NCI-H2081 (cell line): Measurements from ENCODE around the gene DNAJC5G.
"Not testable (repeated sequence)": the region's sequence is repeated elsewhere in the genome, so short reads cannot be mapped to it uniquely, and the experiment has no call there.

Experiments used
- DNase-seq, 2 experiments: peaks; one replicate each; lab custom pipeline; 2025; lab: John Stamatoyannopoulos, UW

DNAJC5G gene

DNA sequence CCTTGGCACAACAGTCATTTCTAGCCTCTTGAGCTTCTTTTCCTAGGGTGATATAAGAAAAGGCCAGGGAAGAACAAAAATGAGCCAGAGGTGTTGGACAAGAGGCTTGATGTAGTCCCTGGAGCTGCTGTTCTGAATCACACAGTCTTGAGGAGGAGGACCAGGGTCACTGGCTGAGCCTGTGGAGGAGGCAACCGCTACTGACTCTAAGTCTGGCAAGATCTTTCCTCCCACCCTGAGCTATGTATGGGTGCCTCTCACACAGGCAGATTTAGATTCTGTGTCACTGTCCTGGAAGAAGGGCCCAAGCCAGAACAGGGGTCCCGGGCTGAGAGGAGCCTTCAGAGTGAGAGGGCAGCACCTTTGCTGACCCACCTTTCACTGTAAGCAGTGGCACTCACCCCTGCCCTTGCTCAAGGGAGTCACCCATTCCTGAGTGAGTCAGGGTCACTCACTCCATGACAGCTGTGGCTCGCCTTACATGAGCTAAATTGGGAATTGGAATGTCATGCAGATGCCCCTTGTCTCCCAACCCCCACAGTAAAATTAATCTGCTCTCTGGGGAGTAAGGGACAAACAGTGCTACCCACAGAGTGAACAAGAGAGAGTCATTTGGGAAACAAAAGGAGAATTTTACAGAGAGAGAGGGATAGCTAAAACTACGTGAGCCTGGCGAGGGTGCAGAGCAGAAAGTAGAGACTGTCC, 6.8 kb downstream of the DNAJC5G start, which contains the start of gene TRIM54:
TSS of gene TRIM54 (plus strand) at position 575 of the 705 bp plus-strand sequence. CDS start 303 bp downstream, outside the sequence.
- no peak for DNase-seq

DNA sequence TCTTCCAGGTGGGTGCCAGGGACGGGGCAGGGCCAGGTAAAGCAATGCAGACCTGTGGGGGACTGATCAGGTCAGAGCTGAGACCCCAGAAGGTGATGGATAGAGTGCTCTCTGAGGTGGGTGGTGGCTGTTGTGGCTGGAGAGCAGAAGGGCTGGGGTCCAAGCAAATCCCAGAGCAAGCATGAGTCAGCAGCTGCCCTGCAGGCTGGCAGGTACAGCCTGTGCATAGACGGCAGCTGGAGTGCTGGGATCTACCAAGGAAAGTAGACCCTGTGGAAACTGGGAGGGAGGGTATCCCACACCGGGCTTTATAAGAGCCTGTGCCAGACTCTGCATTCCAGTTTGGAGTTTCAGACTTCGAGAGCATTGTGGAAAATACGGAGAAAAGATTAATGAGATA, 7.7 kb downstream of the DNAJC5G start:
- DNase-seq, result no peak

DNA sequence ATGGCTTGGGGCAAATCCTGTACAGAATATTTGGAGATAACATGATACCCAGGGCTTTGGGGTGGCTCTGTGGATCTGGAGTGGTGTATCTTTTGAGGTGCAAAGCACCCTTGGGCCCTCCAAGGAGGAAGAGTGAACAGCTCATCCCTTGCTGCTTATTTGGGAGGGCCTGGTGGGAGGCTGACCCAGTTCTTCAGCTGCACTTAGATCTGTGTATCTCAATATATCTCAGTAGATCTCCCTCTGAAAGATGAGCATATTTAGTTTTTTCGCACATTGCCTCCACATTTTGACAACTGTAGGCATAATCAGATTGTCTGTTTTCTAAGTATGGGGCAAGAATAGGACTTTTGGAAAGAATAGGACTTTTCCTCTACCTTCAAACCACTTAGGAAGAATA, 9.8 kb downstream of the DNAJC5G start:
- no peak for DNase-seq

DNA sequence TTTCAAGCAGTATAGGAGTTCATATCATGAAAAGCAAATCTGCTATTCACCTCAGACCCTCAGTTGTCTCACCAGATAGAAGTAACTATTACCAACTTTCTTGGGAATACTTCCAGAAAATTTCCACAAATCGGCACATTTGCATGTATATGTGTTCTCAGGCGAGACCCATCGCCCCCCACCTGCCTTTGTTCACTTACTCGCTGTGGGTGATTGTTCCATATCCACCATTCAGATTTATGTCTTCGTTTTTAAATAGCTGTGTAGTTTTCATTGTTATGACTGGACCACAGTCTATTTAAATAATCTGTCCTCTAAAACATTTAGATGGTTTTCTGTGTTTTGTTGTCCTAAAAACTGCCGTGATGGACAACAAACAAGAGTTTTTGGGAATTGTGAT, 10.2 kb downstream of the DNAJC5G start:
- DNase-seq, result no peak

DNA sequence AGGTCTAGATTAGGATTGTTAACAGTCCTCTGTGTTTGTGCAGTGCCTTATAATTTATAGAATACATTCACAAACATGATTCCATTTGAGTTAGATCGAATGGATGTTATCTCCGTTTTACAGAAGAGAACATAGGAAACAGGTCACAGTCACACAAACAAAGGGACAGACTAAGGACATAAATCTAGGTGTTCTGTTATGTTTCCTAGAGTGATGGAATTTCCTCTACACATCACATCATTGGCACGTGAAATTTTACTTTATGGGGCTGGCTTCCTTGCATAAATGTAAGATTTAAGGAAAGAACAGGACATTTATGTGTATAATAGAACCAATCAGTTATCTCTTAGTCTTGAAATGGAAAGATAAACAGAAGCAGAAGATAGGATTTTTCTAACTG, 13.4 kb downstream of the DNAJC5G start:
- DNase-seq, result no peak

DNA sequence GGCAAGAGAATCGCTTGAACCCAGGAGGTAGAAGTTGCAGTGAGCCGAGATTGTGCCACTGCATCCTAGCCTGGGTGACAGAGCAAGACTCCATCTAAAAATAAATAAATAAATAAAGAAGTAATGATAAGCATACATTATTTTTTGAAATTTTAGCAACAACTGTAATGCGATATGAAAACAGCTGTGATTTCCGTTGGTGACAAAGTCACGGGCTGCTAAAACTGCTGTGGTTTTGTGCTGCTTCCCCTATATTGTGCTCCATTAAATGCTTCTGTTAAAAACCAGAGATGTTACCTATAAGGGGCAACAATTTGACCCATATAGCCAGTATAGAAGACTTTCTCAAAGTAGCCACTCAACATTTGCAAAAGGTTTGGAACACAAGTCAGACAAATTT, 15.3 kb downstream of the DNAJC5G start:
- DNase-seq, result no peak

DNA sequence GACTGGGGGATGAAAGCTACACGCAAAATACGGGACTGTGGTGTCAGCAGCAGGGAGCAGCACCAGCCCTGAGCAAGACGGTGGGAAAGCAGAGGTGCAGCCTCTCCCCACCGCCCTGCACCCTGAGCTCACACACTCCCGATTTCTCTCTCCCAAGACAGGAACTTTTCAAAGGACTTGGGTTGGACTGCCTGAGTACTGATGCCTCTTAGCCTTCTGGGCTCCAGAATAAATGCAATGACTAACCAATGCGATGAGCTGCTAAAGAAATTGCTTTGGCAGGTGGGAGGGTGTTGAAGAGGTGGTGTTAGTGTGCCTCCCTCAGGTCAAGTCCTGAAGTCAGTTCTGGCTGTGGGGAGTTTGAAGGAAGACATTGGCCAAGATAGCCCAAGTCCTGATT, 16.6 kb downstream of the DNAJC5G start:
- DNase-seq, result no peak

DNA sequence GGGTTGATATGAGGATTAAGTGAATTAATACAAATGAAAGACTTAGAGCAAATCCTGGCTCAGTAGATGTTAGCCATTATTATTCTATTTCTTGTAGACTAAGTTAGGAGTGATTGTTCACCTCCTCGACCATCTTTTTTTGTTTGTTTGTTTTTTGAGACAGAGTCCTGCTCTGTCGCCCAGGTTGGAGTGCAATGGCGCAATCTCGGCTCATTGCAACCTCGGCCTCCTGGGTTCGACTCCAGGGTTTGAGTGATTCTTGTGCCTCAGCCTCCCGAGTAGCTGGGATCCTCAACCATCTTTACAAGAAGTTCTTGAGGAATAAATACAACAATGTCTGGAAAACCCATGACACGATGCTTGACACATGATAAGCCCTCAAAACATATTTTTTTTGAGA, 19.7 kb downstream of the DNAJC5G start:
- DNase-seq, result no peak

DNA sequence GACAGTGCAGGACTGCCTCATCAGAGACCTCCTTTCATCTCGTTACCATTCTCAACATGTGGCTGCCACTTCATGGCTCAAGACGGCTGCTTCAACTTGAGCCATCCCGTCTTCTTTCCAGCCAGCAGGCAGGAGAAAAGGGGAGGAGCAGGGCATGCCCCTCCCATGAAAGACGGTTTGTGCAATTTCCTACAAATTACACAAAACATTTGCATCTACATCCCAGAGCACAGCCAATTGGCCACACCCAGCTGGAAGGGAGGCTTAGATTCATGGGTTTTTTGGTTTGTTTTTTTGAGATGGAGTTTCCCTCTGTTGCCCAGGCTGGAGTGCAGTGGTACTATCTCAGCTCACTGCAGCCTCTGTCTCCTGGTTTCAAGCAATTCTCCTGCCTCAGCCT, 21.2 kb downstream of the DNAJC5G start:
- no peak for DNase-seq

DNA sequence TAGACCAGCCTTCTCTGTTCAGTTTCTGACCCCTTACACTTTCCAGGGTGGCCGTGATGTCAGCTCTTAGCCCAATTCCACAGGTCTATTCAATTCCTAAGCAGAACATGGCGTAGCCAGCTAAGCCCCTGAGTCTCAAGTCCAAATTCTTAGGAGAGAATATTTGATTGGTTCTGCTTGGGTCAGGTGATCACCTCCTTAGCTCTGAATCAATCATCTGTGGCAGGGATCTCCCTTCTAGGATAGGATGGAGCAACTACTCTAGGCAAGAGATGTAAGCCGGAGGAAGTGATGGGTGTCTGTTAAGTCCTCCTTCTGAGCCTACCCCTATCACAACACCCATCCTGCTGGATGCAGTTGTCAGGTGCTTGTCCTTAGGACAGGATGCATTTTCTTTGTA, 22.0 kb downstream of the DNAJC5G start:
- DNase-seq, result no peak

DNA sequence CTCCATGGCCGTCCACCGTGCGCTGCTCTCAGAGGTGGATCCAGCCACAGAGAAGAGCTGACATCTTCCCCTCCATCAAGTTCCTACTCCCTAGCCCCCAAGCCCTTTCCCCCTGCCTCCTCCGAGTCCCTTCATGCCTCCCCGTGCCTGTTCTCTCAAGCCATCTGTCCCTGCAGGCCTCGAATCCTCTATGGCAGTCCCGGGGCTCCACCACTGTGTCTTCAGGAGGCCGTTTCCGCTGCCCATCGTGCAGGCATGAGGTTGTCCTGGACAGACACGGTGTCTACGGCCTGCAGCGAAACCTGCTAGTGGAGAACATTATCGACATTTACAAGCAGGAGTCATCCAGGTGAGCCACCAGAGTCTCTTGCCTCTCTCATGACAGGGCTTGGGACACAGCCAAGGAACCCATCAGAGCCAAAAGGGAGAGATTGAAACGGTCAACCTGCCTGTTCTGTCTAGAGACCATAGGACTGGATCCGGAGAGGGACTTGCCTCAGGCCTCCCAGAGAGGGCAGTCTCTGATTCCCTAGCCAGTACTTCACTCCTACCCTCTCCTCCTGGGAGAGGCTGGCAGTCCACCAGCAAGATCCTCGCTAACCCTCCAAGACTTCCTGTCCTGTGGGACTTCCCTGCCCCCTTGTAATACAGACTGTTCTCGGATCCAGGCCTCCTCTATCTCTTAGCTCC, 23.3 kb downstream of the DNAJC5G start:
- no peak for DNase-seq

DNA sequence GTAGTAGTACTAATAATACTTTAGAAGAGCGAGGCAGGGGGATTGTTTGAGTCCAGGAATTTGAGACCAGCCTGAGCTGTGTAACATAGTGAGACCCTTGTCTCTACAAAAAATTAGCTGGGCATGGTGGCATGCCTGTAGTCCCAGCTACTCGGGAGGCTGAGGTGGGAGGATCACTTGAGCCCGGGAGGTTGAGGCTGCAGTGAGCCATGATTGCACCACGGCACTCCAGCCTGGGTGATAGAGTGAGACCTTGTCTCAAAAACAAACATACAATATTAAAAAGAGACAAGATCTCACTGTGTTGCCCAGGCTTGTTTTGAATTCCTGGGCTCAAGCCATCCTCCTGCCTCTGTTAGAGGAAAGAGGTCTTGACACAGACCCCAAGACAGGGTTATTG, 25.4 kb downstream of the DNAJC5G start:
- not testable (repeated sequence) for DNase-seq

DNA sequence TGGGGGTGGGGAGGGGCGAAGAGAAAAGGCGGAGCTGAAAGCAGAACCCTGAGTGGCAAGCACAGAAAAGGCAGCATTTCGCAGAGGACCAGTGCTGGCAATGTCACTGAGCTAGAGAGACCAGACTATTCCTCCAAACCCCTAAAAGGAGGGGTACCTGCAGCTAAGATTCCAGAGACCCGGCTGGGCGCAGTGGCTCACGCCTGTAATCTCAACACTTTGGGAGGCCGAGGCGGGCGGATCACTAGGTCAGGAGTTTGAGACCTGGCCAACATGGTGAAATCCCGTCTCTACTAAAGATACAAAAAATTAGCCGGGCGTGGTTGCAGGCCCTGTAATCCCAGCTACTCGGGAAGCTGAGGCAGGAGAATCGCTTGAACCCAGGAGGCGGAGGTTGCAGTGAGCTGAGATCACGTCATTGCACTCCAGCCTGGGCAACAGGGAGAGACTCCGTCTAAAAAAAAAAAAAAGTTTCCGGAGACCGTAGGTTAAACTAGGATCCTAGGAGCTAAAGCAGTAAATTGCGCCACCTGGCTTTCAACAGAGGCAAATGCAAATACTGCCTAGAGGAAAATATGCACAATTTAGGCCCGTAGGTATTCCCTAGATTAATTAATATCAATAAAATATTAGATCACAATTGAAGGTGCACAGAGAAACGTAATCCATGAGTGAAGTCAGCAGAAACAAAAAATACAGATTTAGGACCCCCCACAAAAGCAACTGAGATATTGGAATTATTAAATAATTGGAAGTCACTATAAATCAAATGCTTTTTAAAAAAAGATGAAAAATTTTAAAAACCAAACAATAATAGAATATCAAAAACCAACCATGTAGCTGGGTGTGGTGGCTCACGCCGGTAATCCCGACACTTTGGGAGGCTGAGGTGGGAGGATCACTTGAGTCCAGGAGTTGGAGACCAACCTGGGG, 28.1 kb downstream of the DNAJC5G start:
- DNase-seq, result peak; percentile 77 to 85

DNA sequence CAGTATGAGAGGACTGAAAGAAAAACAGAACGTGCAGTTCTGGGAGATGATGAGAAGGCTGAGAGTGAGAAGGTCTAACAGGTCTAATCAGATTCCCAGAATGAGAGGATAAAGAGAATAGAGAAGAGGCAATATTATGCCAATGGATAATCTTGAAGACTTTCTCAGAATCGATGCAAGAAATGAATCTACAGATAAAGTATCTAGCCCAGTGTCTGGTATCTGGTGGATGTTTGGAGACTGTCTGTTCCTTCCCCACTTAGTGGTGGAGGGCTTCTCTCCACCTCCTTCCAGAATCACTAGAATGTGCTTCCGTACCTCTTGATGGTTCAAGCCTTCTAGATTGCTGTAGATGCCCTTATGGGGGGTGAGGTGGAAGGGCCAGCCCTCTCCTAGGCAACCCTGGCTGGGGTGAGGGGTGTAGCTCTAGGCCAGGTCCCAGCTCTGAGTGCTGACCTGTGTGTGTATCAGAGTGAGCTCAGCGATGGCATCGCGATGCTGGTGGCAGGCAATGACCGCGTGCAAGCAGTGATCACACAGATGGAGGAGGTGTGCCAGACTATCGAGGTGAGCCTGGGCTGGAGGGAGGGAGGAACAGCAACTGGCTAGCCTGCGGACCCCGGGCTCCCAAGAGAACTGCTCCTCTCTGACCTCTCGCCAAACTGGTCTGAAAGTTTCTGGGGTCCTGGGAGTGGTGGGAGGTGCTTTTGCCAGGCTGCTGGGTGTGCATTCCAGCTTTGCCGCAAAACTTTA, 29.4 kb downstream of the DNAJC5G start:
- DNase-seq, result no peak

DNA sequence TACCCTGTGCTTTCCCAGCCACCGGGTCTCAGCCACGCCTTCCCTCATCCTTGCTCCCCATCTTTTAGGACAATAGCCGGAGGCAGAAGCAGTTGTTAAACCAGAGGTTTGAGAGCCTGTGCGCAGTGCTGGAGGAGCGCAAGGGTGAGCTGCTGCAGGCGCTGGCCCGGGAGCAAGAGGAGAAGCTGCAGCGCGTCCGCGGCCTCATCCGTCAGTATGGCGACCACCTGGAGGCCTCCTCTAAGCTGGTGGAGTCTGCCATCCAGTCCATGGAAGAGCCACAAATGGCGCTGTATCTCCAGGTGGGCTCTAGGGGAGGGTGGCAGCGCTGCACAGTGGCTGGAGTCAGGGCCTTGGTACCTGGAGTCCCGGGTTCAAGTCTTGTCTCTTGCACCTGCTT, 30.3 kb downstream of the DNAJC5G start:
- DNase-seq, result no peak

DNA sequence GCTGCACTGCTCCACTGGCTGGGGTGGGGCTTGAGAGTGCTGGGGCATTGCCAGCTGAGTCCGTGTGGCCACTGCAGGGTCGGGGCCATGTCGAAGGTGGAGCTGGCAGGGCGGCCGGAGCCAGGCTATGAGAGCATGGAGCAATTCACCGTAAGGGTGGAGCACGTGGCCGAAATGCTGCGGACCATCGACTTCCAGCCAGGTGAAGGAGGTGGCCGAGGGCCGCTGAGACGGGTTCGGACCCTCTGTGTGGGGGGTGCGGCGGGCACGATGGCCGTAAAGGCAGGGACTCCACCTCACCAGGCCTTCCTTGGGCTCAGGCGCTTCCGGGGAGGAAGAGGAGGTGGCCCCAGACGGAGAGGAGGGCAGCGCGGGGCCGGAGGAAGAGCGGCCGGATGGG, 30.9 kb downstream of the DNAJC5G start:
- DNase-seq, result no peak

DNA sequence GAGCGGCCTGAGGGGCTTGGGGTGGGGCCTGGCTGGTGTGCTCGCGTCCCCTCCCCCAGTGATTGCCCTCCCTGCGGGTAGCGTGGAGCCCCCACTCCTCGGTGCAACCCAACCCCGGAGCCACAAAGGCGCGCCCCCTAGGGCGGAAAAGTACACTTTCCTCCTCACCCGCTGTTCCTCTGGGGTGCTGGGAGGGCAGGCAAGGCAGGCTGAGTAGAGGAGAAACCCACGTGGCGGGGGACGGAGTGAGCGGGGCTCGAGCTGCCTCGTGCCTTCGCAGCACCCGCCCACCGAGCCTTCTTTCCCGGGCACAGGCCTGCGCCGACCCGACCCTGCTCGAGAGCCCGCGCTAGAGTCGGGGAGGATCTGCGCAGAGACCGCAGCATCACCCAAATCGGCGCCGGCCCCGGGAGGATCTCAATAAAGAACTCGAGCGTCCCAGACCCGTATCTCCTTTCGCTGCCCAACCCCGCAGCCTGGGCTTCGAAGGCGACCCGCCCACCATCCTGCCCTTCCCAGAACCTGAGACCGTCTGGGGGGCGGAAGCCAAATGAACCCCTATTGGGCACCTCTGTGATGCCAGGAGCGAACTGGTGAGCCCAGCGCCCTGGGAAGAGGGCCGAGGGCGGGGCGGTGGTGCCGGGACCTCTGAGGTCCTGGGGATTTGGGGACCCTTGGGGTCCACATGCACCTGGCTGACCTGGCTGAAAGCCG, 31.5 kb downstream of the DNAJC5G start:
- DNase-seq, result no peak

DNA sequence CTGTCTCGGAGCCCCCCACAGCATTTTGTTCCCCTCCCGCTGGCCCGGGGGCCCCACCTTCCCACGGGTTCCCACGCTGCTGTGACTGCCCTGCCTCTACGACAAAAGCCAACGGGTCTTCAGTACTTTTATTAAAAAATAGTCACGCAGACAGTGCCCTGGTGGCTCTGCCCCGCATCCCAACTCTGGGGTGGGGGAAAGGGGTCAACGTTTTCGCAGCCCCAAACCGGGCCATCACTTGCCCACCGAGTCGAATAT, 32.0 kb downstream of the DNAJC5G start:
- DNase-seq, result no peak

DNA sequence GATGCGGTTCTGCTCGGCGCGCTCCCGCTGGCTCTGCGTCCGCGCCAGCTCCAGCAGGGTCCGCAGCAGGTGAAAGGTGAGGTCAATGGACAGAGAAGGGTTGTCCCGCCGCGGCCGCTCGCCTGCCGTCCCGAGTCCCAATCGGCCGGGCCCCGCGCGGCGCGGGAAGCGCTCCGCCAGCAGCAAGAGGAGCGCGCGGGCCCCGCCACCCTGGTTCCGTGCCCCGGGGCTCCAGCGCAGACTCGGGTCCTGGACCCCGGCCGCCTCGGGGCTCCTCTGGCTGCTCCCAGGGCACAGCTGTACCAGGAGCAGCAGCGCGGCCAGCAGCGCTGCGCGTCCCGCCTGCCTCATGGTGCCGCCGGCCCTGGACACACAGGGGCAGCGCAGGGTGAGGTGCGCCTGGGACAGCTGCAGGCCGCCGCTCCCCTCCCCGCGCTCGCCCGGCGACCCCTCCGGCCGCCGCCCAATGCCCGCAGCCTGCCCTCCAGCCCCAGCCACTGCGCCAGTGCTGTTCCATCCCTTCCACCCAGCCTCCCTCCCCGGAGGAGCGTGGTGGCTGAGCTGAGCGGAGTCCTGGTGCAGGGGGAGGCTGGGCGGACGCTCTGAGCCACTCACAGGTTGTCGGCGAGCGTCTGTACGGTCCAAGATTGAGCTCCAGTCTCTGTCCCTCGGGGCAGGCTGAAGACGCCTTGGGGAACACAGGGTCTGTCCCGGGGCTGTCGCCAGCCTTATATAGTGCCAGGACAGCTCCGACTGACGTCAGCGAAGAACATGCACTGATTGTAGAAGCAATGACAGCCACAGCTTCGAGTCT, 32.5 kb downstream of the DNAJC5G start:
- DNase-seq, result no peak

DNA sequence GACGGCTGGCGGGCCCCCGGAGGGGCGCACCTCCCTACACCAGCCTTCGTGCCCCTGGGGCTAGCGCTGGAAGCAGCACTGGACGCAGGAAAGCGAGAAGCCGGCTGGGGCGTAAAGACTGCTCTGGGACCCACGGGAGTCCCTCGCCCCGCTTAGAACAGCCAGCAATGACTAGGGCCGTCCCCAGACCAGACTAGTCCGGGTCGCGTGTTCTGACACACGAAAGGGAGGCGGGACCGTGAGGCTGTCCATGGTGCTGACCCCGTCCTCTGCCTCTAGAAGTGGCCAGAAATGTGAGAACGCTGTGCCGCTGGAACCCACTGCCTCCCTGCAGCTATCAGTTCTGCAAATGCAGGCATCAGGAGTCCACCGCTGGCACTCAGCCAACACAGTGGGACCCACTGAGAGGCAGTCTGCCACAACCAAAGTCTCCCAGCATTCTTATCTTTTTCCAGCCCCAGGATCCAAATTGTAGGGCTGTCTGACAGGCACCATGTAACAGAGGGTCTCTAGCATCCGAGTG, 33.2 kb downstream of the DNAJC5G start, which contains the start of gene UCN:
TSS of gene UCN (minus strand) at position 87 of the 523 bp plus-strand sequence. CDS start 550 bp downstream, outside the sequence.
- DNase-seq, result no peak
